PC-9 (cell line): ENCODE data around the gene ITGAV. TPM values are rescaled to one million over a fixed set of nuclear protein-coding genes. Genes with fewer than 3 reads are reported as not detected.

ENCODE experiments used
- BruUV-seq: library from RNA; stranded (reverse); fragments of 400-500 nt; replicated peaks from 2 replicates; lab custom pipeline; 2021; lab: Mats Ljungman, UMichigan
- CTCF ChIA-PET: fragments of 300-600 bp; sonication (Branson Sonifier 250); formaldehyde crosslinking; loops from one replicate; lab custom pipeline; 2022; ENCODE audit warnings: antibody characterized with exemption; lab: Charles Lee
- POLR2A ChIA-PET: fragments of 300-600 bp; sonication (Branson Sonifier 250); formaldehyde crosslinking; loops from one replicate; lab custom pipeline; 2022; ENCODE audit warnings: antibody characterized with exemption; ENCODE audit not compliant: unreplicated experiment; lab: Charles Lee
- DNase-seq, 2 experiments: peaks; one replicate each; pipeline versions ENCODE4 v3.0.0 to v3.0.0-alpha.2; 2015 to 2022; ENCODE audit warnings: mixed read lengths in 1 of 2
- H2AFZ ChIP-seq: fragments of 200-600 bp; sonication (generic); 2 replicates; pipeline ENCODE4 v1.8.1; 2017; ENCODE audit warnings: antibody characterized with exemption
- H3F3A ChIP-seq: fragments of 200-600 bp; sonication (generic); 2 replicates; pipeline ENCODE4 v1.8.1; 2017; ENCODE audit warnings: antibody characterized with exemption, mild to moderate bottlenecking, low read depth; ENCODE audit not compliant: insufficient read depth
- H3K27ac ChIP-seq: fragments of 200-600 bp; sonication (generic); 2 replicates; pipeline ENCODE4 v1.6.1; 2016; ENCODE audit warnings: mixed run types
- H3K27me3 ChIP-seq: fragments of 200-600 bp; sonication (generic); 2 replicates; pipeline ENCODE4 v1.6.1; 2016; ENCODE audit warnings: low read depth, mixed run types; ENCODE audit not compliant: insufficient read depth
- H3K36me3 ChIP-seq: fragments of 200-600 bp; sonication (generic); 2 replicates; pipeline ENCODE4 v1.6.1; 2016; ENCODE audit warnings: low read depth, mixed run types
- H3K4me1 ChIP-seq: fragments of 200-600 bp; sonication (generic); replicated peaks from 2 replicates; pipeline ENCODE4 v1.6.1; 2016; ENCODE audit warnings: mixed run types; ENCODE audit not compliant: insufficient read depth
- H3K4me2 ChIP-seq: fragments of 200-600 bp; sonication (generic); 2 replicates; pipeline ENCODE4 v1.6.1; 2017; ENCODE audit warnings: mixed run types
- H3K4me3 ChIP-seq: fragments of 200-600 bp; sonication (generic); 2 replicates; pipeline ENCODE4 v1.6.1; 2016; ENCODE audit warnings: mixed run types
- H3K79me2 ChIP-seq: fragments of 200-600 bp; sonication (generic); 2 replicates; pipeline ENCODE4 v1.6.1; 2017; ENCODE audit warnings: low read depth, mixed run types
- H3K9me2 ChIP-seq: fragments of 200-600 bp; sonication (generic); 2 replicates; pipeline ENCODE4 v1.8.1; 2017; ENCODE audit warnings: mild to moderate bottlenecking; ENCODE audit not compliant: insufficient read depth
- H3K9me3 ChIP-seq: fragments of 200-600 bp; sonication (generic); 2 replicates; pipeline ENCODE4 v1.8.1; 2016; ENCODE audit warnings: low read depth; ENCODE audit not compliant: insufficient read depth
- H4K20me1 ChIP-seq: fragments of 200-600 bp; sonication (generic); 2 replicates; pipeline ENCODE4 v1.8.1; 2017; ENCODE audit not compliant: insufficient read depth
- EZH2 ChIP-seq: fragments of 200-600 bp; sonication (generic); IDR thresholded peaks from 2 replicates; pipeline ENCODE4 v1.8.0; 2017; ENCODE audit warnings: antibody characterized with exemption, low read depth
- intact Hi-C: fragments of 100-400 bp; cut with micrococcal nuclease; formaldehyde crosslinking; loops from one replicate; pipeline ENCODE4 v1.10.0; 2022; ENCODE audit not compliant: unreplicated experiment
- total RNA-seq: library from RNA; stranded (reverse); gene quantifications from 2 replicates; pipeline ENCODE4 v1.2.3, GENCODE V29; 2021
- TF ChIP-seq, protein P1 (sequence below): fragments of 200-600 bp; sonication (generic); conservative IDR thresholded peaks from 2 replicates; pipeline ENCODE4 v1.6.1; 2017; ENCODE audit warnings: mixed run types, antibody characterized with exemption, mild to moderate bottlenecking, moderate library complexity

Gene ITGAV
- total RNA-seq, 1 experiment from 2014 or later = 28.0 TPM

DNA sequence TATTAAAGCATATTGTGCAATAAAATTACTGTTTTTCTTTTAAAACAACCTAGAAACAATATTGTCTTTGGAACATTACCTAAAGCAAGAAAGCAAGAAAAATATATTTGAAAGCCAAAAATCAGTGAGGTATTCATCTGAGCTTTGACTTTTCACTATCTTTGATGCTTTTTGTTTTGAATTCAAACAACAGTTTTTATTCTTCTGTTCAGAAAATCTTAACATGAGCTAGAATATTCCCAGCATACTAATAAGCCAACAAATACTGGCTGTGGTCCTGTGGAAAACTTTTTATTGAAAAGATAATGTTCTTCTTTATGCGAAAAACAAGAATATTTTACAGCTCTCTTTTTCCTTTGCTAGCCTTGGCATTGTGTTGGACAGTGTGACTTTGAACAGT is 123.8 kb downstream of the ITGAV start:
- H2AFZ ChIP-seq = no peak overlapping the region
- no peaks in the 10 kb centered on the region for H3K27me3 ChIP-seq
- no peak overlapping the region for H3K27ac ChIP-seq
- no peaks in the 10 kb centered on the region for H3K4me1 ChIP-seq
- H3K9me3 ChIP-seq = no peaks in the 10 kb centered on the region
- H3K4me3 ChIP-seq = no peak overlapping the region
- no peak overlapping the region for H3K4me2 ChIP-seq
- ChIA-PET POLR2A (no interaction called here), CTCF (no interaction called here)
- no peaks in the 10 kb centered on the region for H3K9me2 ChIP-seq
- intact Hi-C loops = no loop called here
- no peak for TF ChIP-seq EZH2
- TF ChIP-seq, protein P1, sequence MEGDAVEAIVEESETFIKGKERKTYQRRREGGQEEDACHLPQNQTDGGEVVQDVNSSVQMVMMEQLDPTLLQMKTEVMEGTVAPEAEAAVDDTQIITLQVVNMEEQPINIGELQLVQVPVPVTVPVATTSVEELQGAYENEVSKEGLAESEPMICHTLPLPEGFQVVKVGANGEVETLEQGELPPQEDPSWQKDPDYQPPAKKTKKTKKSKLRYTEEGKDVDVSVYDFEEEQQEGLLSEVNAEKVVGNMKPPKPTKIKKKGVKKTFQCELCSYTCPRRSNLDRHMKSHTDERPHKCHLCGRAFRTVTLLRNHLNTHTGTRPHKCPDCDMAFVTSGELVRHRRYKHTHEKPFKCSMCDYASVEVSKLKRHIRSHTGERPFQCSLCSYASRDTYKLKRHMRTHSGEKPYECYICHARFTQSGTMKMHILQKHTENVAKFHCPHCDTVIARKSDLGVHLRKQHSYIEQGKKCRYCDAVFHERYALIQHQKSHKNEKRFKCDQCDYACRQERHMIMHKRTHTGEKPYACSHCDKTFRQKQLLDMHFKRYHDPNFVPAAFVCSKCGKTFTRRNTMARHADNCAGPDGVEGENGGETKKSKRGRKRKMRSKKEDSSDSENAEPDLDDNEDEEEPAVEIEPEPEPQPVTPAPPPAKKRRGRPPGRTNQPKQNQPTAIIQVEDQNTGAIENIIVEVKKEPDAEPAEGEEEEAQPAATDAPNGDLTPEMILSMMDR = no peak
- DNase-seq = no peak
- BruUV-seq = no TSS peak
- no peaks in the 10 kb centered on the region for H3F3A ChIP-seq
- no peaks in the 10 kb centered on the region for H4K20me1 ChIP-seq
- H3K79me2 ChIP-seq = no peaks in the 10 kb centered on the region
- no peaks in the 10 kb centered on the region for H3K36me3 ChIP-seq

DNA sequence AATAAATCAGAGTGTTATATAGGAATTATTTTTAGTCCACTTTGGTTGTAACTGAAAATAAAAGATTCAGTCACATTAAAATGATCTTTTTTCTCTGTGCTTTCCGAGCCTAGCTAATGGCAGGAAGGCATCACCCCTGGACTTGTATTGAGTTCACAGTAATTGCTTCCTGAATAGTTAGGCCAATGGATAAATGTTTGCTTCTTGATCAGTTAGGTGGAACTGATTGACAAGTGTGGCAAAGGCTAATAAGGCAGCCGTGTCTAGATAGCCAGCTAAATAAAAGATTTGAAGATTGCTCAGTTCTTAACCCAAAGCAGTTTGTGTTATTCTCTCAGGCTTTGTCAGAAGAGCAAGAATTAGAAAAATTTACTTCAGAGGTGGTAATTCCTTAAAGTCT is 124.8 kb downstream of the ITGAV start:
- no TSS peak for BruUV-seq
- CTCF ChIA-PET = no interaction called here
- H3K9me3 ChIP-seq = no peaks in the 10 kb centered on the region
- intact Hi-C loops = no loop called here
- no peak overlapping the region for H2AFZ ChIP-seq
- no peak overlapping the region for H3K4me2 ChIP-seq
- no peaks in the 10 kb centered on the region for H3K36me3 ChIP-seq
- no peaks in the 10 kb centered on the region for H3K79me2 ChIP-seq
- no peak overlapping the region for H3K4me3 ChIP-seq
- no peaks in the 10 kb centered on the region for H3F3A ChIP-seq
- no peaks in the 10 kb centered on the region for H3K4me1 ChIP-seq
- no peaks in the 10 kb centered on the region for H3K27me3 ChIP-seq
- no peak for TF ChIP-seq EZH2
- TF ChIP-seq, protein P1 = no peak
- POLR2A ChIA-PET = no interaction called here
- DNase-seq = no peak
- no peaks in the 10 kb centered on the region for H4K20me1 ChIP-seq
- no peak overlapping the region for H3K27ac ChIP-seq
- no peaks in the 10 kb centered on the region for H3K9me2 ChIP-seq

- Histone ChIP-seq H3K4me1 (no peaks in the 10 kb centered on the region), H3K4me2 (no peak overlapping the region), H3K27me3 (no peaks in the 10 kb centered on the region), H3K9me3 (no peaks in the 10 kb centered on the region), H3F3A (no peaks in the 10 kb centered on the region), H3K36me3 (no peaks in the 10 kb centered on the region), H3K4me3 (no peak overlapping the region), H4K20me1 (no peaks in the 10 kb centered on the region), H3K79me2 (no peaks in the 10 kb centered on the region), H2AFZ (no peak overlapping the region), H3K27ac (no peak overlapping the region), H3K9me2 (no peaks in the 10 kb centered on the region)
- no peak for DNase-seq
- POLR2A ChIA-PET = no interaction called here
- BruUV-seq = no TSS peak
- intact Hi-C loops = no loop called here
- TF ChIP-seq, protein P1 = no peak
- TF ChIP-seq EZH2 = no peak
- CTCF ChIA-PET = no interaction called here
Measured at GRCh38 chr2:186716004-186716403, 126.1 kb downstream of the ITGAV start.
